ELR (cell line): Measurements from ENCODE around the gene FHIP2A.

ENCODE experiments used
- DNase-seq: peaks from one replicate; pipeline ENCODE4 v3.0.0-alpha.2; 2015; ENCODE audit warnings: low read depth

The FHIP2A gene

GRCh38 chr10:114857922-114858629, 36.5 kb downstream of the FHIP2A start:
- DNase-seq = no peak

- DNase-seq = no peak
Measured at GRCh38 chr10:114859222-114859621, 37.6 kb downstream of the FHIP2A start.

- no peak for DNase-seq
Measured at GRCh38 chr10:114862456-114862855, 40.9 kb downstream of the FHIP2A start.

- DNase-seq = no peak
Measured at GRCh38 chr10:114867365-114867764, 45.8 kb downstream of the FHIP2A start.

GRCh38 chr10:114868870-114869519, 47.4 kb downstream of the FHIP2A start:
- peak; percentile 68 for DNase-seq

- DNase-seq = peak; percentile 82
Measured at GRCh38 chr10:114869520-114869892, 47.9 kb downstream of the FHIP2A start.

GRCh38 chr10:114870486-114870885, 48.9 kb downstream of the FHIP2A start:
- no peak for DNase-seq

GRCh38 chr10:114871379-114871778, 49.8 kb downstream of the FHIP2A start:
- DNase-seq = no peak
